DMS53 (cell line): ENCODE data around the gene LRP1B.

Experiments used
- DNase-seq: peaks from one replicate; lab custom pipeline; 2025; lab: John Stamatoyannopoulos, UW

LRP1B gene

GRCh38 chr2:141515931-141516330 is 614.9 kb downstream of the LRP1B start:
- DNase-seq = no peak

- DNase-seq = no peak
These were observed 617.0 kb downstream of the LRP1B start for GRCh38 chr2:141513853-141514252.

GRCh38 chr2:141508806-141509595 is 621.8 kb downstream of the LRP1B start:
- DNase-seq = no peak

- no peak for DNase-seq
These were observed 622.6 kb downstream of the LRP1B start for GRCh38 chr2:141508086-141508752.

GRCh38 chr2:141506135-141506534 is 624.7 kb downstream of the LRP1B start:
- no peak for DNase-seq

- DNase-seq = no peak
These were observed 629.1 kb downstream of the LRP1B start for GRCh38 chr2:141501752-141502151.

GRCh38 chr2:141499123-141499522 is 631.7 kb downstream of the LRP1B start:
- DNase-seq = no peak

- DNase-seq = no peak
These were observed 632.3 kb downstream of the LRP1B start for GRCh38 chr2:141498561-141498960.

GRCh38 chr2:141497272-141497671 is 633.5 kb downstream of the LRP1B start:
- DNase-seq = no peak

- no peak for DNase-seq
These were observed 634.0 kb downstream of the LRP1B start for GRCh38 chr2:141496810-141497209.

- no peak for DNase-seq
These were observed 636.9 kb downstream of the LRP1B start for GRCh38 chr2:141493936-141494335.

- DNase-seq = no peak
These were observed 638.0 kb downstream of the LRP1B start for GRCh38 chr2:141492816-141493215.

- no peak for DNase-seq
These were observed 639.9 kb downstream of the LRP1B start for GRCh38 chr2:141490886-141491285.

GRCh38 chr2:141482697-141483096 is 648.1 kb downstream of the LRP1B start:
- DNase-seq = no peak

GRCh38 chr2:141475801-141476200 is 655.0 kb downstream of the LRP1B start:
- no peak for DNase-seq

GRCh38 chr2:141468761-141469160 is 662.1 kb downstream of the LRP1B start:
- peak; percentile 6 for DNase-seq

GRCh38 chr2:141467331-141467730 is 663.5 kb downstream of the LRP1B start:
- no peak for DNase-seq

GRCh38 chr2:141464995-141465394 is 665.8 kb downstream of the LRP1B start:
- no peak for DNase-seq

GRCh38 chr2:141458351-141458750 is 672.5 kb downstream of the LRP1B start:
- DNase-seq = no peak

- DNase-seq = no peak
These were observed 674.9 kb downstream of the LRP1B start for GRCh38 chr2:141455877-141456276.

GRCh38 chr2:141455211-141455826 is 675.5 kb downstream of the LRP1B start:
- DNase-seq = no peak

GRCh38 chr2:141440072-141440635 is 690.7 kb downstream of the LRP1B start:
- no peak for DNase-seq

- DNase-seq = no peak
These were observed 691.3 kb downstream of the LRP1B start for GRCh38 chr2:141439524-141439923.
